Raji (cell line): ENCODE results near the gene SLC15A5.

Source experiments
- POLR2A ChIP-seq: IDR thresholded peaks from 2 replicates; pipeline ENCODE4 v1.6.1; 2011; ENCODE audit warnings: low read depth, low read length, control low read depth; ENCODE audit not compliant: insufficient read depth

Gene SLC15A5, protein sequence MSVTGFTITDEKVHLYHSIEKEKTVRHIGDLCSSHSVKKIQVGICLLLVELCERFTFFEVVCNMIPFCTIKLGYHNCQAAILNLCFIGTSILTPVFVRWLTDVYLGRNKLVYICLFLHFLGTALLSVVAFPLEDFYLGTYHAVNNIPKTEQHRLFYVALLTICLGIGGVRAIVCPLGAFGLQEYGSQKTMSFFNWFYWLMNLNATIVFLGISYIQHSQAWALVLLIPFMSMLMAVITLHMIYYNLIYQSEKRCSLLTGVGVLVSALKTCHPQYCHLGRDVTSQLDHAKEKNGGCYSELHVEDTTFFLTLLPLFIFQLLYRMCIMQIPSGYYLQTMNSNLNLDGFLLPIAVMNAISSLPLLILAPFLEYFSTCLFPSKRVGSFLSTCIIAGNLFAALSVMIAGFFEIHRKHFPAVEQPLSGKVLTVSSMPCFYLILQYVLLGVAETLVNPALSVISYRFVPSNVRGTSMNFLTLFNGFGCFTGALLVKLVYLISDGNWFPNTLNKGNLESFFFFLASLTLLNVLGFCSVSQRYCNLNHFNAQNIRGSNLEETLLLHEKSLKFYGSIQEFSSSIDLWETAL

DNA sequence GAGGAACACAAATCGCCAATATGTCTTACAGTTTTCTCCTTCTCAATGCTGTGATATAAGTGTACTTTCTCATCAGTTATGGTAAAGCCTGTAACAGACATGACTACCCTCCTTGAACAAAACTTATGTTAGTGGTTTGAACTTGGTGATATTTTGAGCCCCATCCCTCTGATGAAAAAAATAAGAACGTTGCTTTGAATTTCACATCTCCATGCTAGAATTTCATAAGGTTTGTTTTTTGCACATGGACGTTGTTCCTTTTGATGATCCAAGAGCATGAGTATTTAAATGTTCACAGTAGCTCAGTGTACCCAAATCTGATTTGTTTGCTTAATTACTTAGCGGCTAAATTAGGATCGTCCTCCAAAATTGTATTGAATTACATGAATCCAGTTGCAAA lies at the start of gene SLC15A5:
SLC15A5 (minus strand) TSS at position 101 of the 400 bp plus-strand sequence; CDS start at position 101, 0 bp downstream.
- no peak for TF ChIP-seq POLR2A

DNA sequence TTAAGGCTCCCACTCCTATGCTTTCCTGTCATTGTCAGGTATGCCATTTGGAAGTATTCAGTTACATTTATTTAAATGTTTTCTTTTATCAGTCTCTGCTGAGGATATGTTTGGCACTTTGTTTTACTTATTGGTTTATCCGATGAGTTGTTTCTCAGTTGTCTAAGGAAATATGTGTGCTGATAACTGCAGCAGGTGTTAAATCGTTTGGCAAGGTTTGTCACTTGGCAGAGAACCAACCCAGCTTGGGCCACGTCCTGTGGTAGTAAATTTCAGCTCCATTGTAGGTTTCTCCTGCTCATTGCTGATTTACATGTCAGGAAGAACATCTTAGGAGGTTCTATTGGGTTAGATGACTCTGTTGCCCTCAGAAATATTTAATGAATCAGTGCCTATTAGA lies 47.9 kb upstream of the SLC15A5 start:
- TF ChIP-seq POLR2A, result no peak

DNA sequence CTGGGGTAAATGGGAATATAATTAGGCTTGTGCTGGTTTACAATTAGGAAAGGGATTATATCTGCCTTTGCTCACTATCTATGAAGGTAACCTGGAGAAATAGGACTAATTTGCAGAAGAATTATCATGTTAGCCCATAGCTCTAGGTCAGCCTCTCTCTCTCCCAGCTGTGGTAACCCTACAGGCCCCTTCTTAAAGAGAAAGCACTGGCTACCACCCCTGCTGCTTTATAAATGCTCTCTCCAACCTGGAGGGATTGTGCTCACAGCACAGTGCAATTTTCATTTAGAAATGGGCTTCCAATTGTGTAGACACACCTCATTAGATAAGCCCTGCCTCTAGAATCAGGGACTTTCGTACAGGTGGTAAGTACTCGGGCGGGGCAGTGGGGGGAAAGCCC lies 47.3 kb upstream of the SLC15A5 start:
- TF ChIP-seq POLR2A, result no peak

DNA sequence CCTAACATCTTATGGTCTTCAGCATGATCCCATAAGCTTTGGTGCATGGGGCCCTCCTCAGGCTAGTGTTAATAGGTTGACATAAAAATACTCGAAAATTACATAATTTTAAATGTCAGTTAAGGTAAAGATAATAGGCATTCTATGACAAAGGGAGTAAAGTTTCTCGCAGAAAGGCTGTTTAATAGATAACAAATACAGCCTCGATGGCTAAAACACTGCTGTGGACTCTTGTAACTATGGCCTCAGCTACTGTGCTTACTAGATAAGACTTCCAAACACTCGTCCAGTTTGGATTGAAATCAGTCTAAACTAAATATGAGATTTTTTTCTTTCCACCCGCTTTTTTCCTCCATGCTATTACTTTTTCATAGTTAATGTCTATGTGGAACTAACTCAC lies 46.8 kb upstream of the SLC15A5 start:
- TF ChIP-seq POLR2A, result no peak

DNA sequence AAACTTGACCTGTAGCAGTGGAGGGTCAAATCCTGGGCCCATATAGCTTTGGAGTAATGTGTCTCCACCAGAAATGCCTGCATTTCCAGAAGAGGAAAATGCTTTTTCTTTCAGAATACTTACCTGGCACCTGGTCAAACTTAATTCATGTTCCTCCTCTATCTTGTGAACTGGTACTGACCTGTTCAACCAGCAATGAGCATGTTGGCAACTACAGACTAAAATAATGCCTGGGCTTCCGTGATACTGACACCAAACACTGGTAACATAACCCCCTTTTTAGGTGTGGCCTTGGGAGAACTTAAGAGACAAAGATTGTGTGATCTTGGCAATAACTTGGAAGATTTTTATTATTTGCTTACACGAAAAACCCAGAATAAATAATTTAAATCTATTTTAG lies 46.2 kb upstream of the SLC15A5 start:
- TF ChIP-seq POLR2A, result no peak

DNA sequence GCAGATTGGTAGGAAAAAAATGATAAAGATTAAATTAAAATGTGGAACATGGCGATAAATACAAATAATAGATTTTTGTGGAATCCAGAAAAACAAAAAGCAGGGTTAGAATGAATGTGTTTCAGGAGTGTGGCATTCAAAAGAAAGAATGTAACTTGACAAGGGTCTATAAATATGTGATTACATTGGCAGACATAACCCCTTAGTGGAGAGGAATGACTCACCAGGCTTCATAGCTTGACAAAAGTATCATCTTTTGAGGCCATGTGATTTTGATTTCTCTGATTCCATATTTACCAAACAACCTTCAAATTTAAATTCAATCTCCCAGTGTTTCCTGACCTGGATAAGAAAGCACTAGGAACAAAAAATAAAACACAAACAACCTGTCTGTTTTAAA lies 45.5 kb upstream of the SLC15A5 start:
- no peak for TF ChIP-seq POLR2A

DNA sequence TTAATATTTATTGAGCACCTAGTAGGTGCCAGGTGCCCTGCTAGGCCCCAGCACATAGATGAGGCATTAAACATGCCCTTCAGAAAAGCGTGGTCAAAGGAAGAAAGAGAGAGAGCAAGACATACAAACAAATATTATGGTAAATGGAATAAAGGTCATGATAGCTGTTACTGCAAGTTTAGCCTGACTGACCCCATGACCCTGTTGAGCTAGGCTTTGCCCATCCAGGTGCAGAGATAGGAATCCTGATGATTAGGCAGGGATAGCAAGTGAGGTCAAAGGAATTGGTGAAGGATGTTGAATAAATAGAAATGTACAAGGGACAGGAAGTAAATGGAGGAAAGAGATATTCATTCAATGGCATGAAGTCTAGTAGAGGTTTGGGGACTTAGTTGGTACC lies 33.4 kb upstream of the SLC15A5 start:
- TF ChIP-seq POLR2A, result no peak

DNA sequence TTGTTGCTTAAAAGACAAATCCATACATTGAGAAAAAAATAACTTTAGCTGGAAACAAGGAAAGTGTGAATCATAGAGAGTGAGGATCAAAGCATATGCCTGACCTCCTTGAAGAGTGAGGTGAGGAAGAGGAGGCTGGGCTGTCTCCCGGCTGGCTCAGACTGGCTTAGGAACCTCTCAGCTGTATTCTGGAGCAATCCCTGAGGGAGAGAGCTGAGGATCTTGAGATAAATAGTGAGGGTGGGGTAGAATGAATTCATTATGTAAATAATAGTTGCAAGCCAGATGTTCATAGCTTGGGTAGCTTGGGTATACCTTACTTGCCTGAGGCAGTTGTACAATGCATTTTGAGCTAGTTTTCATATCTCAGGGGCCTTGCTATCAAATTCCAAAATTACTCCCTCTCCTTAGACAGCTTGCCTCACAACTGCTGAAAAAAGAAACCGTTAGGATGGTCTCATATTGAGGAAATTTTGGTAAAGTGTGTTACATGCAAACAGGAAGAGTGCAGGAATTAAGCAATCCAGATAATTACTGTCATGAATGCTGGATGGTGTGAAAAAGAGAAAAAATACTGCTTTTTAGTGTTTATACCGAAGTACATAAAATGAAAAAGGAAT lies 30.5 kb upstream of the SLC15A5 start:
- TF ChIP-seq POLR2A, result no peak

DNA sequence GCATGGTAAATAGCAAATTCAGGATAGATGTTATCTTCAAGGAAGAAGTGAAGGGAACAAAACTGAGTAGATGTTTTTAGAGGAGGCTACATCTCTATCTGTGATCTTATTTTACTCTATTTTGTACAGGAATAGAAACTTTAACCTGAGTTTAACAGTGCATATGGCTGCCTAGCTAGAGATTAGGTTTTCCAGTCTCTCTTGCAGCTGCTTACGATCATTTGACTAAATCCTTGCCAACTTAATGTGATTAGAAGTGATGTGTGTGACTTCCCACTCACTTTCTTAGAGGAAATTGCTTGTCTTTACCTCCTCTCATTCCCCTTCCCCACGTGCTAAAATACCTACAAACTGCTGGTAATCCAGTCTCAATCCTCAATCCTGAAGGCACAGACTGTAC lies 26.5 kb upstream of the SLC15A5 start:
- no peak for TF ChIP-seq POLR2A

DNA sequence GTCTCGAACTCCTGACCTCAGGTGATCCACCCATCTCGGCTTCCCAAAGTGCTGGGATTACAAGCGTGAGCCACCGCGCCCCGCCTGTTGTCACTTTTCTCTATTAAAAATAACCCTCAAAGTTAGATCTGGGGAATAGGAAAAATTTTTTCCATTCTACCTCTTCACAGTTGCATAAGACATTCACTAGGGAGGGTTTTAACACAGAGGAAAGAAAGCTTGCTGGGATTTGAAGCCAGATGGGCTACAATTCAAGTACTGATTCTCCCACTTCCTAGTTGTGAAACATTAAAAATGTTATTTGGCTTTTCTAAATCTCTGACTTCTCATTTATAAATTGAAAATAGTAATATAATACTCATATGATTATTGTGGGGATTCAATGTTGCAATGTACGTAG lies 23.3 kb upstream of the SLC15A5 start:
- no peak for TF ChIP-seq POLR2A

DNA sequence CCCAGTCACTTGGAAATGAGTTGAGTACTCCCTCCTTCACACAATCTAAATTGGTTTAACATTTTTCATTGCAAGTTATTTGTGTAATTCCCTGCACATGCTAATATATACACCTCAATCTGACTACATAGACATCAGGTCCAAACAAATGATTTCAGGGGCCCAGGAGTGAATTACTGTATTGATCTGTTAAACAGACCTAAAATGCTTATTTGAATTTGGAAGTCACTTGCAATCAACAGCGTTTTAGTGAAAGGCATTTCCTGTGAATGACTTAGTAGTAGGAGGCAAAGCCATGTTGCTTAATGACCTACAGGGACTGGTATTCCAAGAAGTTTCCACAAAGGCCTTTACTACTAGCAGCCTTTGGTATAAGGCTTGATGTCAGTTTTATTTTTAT lies 22.6 kb upstream of the SLC15A5 start:
- TF ChIP-seq POLR2A, result no peak

DNA sequence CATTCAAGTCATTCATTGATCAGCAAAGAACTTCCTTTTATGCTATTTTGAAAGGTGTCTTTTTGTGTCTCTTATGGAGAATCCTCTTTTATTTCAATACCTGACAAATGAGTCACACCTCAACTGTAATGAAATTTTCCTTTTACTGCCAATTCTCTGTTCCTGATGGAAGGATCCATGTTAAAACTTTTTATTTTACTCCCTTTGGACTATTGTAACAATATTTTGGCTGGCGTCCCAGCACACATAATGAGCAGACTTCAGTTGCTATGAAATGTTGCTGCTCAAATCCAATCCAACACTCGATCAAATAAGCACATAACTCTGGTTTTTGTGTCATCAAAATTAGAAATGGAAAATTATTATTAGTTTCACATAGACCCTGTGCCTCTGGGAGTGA lies 21.9 kb upstream of the SLC15A5 start:
- TF ChIP-seq POLR2A, result no peak

DNA sequence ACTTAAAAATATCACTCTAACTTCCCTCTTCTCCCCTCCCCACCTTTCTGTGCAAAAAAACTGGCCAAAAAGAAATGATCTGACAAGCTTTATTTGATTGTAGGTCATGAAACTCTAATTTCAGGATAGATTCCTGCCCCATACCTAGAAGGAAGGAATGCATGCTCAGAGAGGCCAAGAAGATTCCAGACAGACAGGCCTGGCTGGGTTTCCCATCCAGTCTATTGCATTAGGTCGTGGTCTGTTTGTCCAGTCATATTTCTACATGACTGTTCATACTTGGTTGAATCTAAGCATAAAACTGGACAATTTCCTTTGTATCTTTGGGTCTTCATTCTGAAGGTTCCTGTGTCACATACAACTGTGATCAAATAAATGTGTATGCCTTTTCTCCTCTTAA lies 20.0 kb upstream of the SLC15A5 start:
- TF ChIP-seq POLR2A, result no peak

DNA sequence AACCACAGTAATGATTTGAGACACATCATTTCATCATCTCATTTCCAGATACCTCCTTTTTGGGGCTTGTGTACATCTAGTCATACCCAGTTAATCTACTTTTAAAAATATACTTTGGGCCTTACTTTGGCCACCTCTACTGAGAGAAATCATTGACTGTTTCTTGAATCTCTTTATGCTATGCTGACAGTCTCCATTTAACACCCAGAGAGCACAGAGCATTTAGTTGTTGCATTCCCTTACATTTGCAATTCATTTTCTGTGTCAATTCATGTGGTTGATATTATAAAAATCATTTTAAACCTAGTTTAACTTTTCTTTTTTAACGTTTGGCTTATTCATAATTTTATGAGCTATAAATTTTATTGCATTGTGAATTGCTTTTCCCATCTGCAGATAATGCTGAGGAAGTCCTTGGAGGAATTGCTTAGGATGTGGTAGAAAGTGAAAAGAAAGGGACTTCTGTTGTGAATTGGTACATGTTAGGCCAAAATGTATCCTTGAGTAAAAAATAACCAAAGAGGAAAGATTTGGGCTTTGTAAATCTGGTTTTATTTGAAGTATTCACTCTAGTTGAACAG lies 17.0 kb upstream of the SLC15A5 start:
- TF ChIP-seq POLR2A, result no peak

DNA sequence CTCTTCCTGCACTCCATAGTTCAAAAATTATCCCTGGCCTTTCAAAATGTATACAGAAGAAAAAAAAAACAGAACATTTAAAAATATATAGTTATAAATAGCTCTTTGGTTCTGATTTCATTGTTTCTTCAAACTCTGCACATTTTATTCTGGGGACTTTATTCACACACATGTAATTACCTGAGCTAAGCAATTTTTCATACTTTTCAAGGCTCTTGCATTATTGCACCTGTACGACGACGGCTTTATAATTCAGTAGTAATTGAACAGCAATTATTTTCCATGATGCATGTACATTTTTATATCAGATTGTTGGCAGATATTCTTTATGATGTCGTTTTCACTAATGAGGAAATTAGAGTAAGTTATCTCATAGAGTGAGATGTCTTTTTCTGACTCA lies 13.5 kb upstream of the SLC15A5 start:
- no peak for TF ChIP-seq POLR2A

DNA sequence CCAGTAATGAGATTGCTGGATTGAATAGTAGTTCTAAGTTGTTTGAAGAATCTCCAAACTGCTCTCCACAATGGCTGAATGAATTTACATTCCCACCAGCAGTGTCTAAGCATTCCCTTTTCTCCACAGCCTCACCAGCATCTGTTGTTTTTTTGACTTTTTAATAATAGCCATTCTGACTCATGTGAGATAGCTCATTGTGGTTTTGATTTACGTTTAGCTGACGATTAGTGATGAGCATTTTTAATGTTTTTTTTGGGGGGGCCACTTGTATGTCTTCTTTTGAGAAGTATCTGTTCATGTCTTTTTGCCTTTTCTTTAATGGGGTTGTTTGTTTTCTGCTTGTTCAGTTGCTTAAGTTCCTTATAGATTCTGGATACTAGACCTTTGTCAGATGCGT lies 8.1 kb upstream of the SLC15A5 start:
- no peak for TF ChIP-seq POLR2A
